HFF-Myc (cell line): Measurements from ENCODE around the gene GLIPR2.
A peak's percentile ranks its signal among the peaks of the same experiment; 100 is the strongest.

Experiments
- DNase-seq: peaks from one replicate; pipeline ENCODE4 v3.0.0-alpha.2; 2011; ENCODE audit warnings: low read depth; ENCODE audit errors: extremely low read depth
- H3K4me3 ChIP-seq: replicated peaks from 2 replicates; pipeline ENCODE4 v1.5.1; 2011; ENCODE audit warnings: low read depth, mild to moderate bottlenecking, control low read depth, low read length
- CTCF ChIP-seq: IDR thresholded peaks from 2 replicates; pipeline ENCODE4 v1.5.1; 2012; ENCODE audit warnings: mild to moderate bottlenecking, low read depth, low read length, control low read depth; ENCODE audit errors: missing control alignments

GLIPR2 gene

GRCh38 chr9:36192196-36192595, 55.7 kb downstream of the GLIPR2 start:
- TF ChIP-seq CTCF: no peak
- H3K4me3 ChIP-seq: peak overlapping the region; percentile 89
- DNase-seq: no peak

DNA sequence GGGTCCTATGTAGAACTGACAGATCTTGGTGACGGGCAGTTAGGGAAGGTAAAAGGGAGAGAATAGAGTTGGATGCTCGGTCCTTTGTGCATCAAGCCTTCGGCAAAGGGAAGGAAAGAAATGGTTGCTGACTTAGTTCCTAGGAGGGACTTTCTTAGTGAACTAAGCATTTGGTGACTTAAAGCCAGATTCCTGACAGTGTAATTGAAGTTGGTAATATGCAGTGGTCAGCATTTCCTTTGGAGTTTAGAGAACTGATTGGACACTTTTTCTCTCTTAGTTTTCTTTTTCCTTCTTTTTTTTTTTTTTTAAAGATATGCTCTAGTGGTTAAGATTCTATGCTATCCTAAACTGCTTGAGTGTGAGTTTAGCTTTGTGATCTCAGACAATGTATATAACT, 56.5 kb downstream of the GLIPR2 start:
- TF ChIP-seq CTCF: no peak
- DNase-seq: no peak
- H3K4me3 ChIP-seq: peak overlapping the region; percentile 89

- peak overlapping the region; percentile 16; the same call in 1 of the 2 replicates for H3K4me3 ChIP-seq
- no peak for DNase-seq
- TF ChIP-seq CTCF: no peak
Observed at GRCh38 chr9:36194326-36195000, 57.9 kb downstream of the GLIPR2 start.

DNA sequence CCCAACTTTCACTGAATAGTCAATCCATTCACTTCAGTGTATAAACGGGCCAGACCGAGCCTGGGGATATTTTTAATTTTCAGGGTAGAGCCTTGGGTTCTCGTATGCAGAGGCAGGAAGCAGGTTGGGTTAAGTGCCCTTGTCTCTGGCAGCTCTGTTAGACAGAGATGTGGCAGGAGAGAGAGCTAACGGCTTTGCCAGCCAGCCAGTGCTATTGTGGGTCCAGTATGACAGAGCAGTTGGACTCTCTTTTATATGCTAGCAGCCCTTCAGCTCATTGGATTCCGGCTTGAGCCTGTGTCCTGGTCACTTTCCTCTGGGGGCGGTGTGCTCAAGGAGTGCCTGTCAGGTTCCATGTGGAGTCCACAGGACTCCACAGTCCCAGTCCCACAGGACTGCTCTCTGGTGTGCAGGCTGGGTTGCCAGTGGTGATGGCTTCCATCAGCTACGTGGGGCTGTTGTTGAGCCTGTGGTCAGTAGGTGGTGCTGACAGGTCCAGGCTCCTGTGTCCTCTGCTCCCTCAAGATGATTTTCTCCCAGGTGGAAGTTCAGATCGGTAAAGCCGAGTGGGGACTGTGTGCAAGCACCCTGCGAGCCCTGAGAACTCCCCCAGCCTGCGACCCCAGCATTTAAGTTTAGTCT, 68.5 kb downstream of the GLIPR2 start:
- TF ChIP-seq CTCF: no peak
- no peak overlapping the region for H3K4me3 ChIP-seq
- no peak for DNase-seq

DNA sequence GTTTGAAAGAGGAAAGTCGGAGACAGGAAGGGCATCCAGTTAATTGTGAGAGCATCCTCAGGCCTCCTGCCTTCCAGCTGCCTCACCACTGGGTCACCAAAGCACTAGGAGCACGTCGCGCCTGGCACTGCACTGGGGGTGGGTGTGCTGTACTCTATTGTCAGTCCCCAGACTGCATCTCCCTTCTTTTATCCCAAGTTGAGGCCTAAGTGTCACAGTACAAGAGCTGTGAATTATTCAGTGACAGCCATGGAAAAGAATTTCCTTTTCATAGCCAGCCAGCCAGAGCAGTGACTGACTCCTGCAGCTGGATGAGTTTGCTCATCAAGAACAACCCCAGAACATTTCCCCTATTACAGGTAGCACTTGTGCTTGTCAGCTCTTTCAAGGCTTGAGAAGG, 70.5 kb downstream of the GLIPR2 start:
- TF ChIP-seq CTCF: no peak
- DNase-seq: no peak
- no peak overlapping the region for H3K4me3 ChIP-seq

- no peak overlapping the region for H3K4me3 ChIP-seq
- no peak for DNase-seq
- TF ChIP-seq CTCF: no peak
Observed at GRCh38 chr9:36207546-36208012, 71.0 kb downstream of the GLIPR2 start.
